ENCODE results near the gene TXNRD2.

The TXNRD2 gene

GRCh38 chr22:19897726-19898125 lies 43.9 kb downstream of the TXNRD2 start:
- no peak overlapping the region for H3K4me2 ChIP-seq (ENCODE audit: low read length)

GRCh38 chr22:19896665-19897355 lies 44.8 kb downstream of the TXNRD2 start:
- H2AFZ ChIP-seq (ENCODE audit: low read depth, low read length) = no peak overlapping the region
- no peaks in the 10 kb centered on the region for H3K4me1 ChIP-seq (ENCODE audit: low read length)
- H3K27me3 ChIP-seq (ENCODE audit: low read depth, low read length) = no peaks in the 10 kb centered on the region
- TF ChIP-seq CTCF (IDR thresholded peaks at IDR 0.05; ENCODE audit: low read depth, low read length) (no peak), EZH2phosphoT487 (IDR thresholded peaks at IDR 0.05; ENCODE audit: low read depth) (no peak)
- H3K4me3 ChIP-seq (ENCODE audit: low read length) = no peak overlapping the region
- H3K4me2 ChIP-seq (ENCODE audit: low read length) = no peak overlapping the region
- peaks cover 3% of the 10 kb centered on the region for H3K36me3 ChIP-seq (replicated peaks; ENCODE audit: low read depth, low read length)
- H3K27ac ChIP-seq (ENCODE audit: low read length) = no peak overlapping the region
- no peaks in the 10 kb centered on the region for H4K20me1 ChIP-seq (ENCODE audit: insufficient read depth, low read length)
- no peaks in the 10 kb centered on the region for H3K79me2 ChIP-seq (ENCODE audit: low read length)
- peaks cover 6% of the 10 kb centered on the region; the same call in 1 of the 2 replicates for H3K9me3 ChIP-seq (ENCODE audit: insufficient read depth, low read length)
- H3K9ac ChIP-seq (ENCODE audit: low read length) = no peak overlapping the region

More at GRCh38 chr22:19897726-19898125, 43.9 kb downstream of the TXNRD2 start:
- Histone ChIP-seq H3K27ac (ENCODE audit: low read length) (no peak overlapping the region), H3K4me1 (ENCODE audit: low read length) (no peaks in the 10 kb centered on the region), H3K27me3 (ENCODE audit: low read depth, low read length) (no peaks in the 10 kb centered on the region), H3K9ac (ENCODE audit: low read length) (no peak overlapping the region), H3K9me3 (ENCODE audit: insufficient read depth, low read length) (no peaks in the 10 kb centered on the region), H3K4me3 (ENCODE audit: low read length) (no peak overlapping the region), H2AFZ (ENCODE audit: low read depth, low read length) (no peak overlapping the region), H3K79me2 (ENCODE audit: low read length) (no peaks in the 10 kb centered on the region), H3K36me3 (replicated peaks; ENCODE audit: low read depth, low read length) (peaks cover 3% of the 10 kb centered on the region), H4K20me1 (ENCODE audit: insufficient read depth, low read length) (no peaks in the 10 kb centered on the region)
- TF ChIP-seq EZH2phosphoT487 (IDR thresholded peaks at IDR 0.05; ENCODE audit: low read depth) (no peak), CTCF (IDR thresholded peaks at IDR 0.05; ENCODE audit: low read depth, low read length) (no peak)

GRCh38 chr22:19895160-19895849 lies 46.3 kb downstream of the TXNRD2 start:
- H3K4me1 ChIP-seq (ENCODE audit: low read length) = no peaks in the 10 kb centered on the region
- no peak overlapping the region for H3K27ac ChIP-seq (ENCODE audit: low read length)
- no peaks in the 10 kb centered on the region for H3K27me3 ChIP-seq (ENCODE audit: low read depth, low read length)

More at GRCh38 chr22:19895160-19895849, 46.3 kb downstream of the TXNRD2 start:
- peaks cover 3% of the 10 kb centered on the region for H3K36me3 ChIP-seq (replicated peaks; ENCODE audit: low read depth, low read length)
- no peak for TF ChIP-seq CTCF (IDR thresholded peaks at IDR 0.05; ENCODE audit: low read depth, low read length)
- no peak for TF ChIP-seq EZH2phosphoT487 (IDR thresholded peaks at IDR 0.05; ENCODE audit: low read depth)
- no peak overlapping the region for H3K4me2 ChIP-seq (ENCODE audit: low read length)
- H4K20me1 ChIP-seq (ENCODE audit: insufficient read depth, low read length) = no peaks in the 10 kb centered on the region
- no peak overlapping the region for H2AFZ ChIP-seq (ENCODE audit: low read depth, low read length)
- no peaks in the 10 kb centered on the region for H3K79me2 ChIP-seq (ENCODE audit: low read length)
- peaks cover 6% of the 10 kb centered on the region; the same call in 1 of the 2 replicates for H3K9me3 ChIP-seq (ENCODE audit: insufficient read depth, low read length)
- no peak overlapping the region for H3K4me3 ChIP-seq (ENCODE audit: low read length)
- H3K9ac ChIP-seq (ENCODE audit: low read length) = no peak overlapping the region
